ENCODE results near the gene FCHO2. TPM values are rescaled to one million over a fixed set of nuclear protein-coding genes. Genes with fewer than 3 reads are reported as not detected.

FCHO2 gene
- total and polyA plus RNA-seq, 2 donors (not counting 3 experiments of a cell fraction or from before 2014, with no cell fraction given): 12.0 to 25.2 TPM

- intact Hi-C loops (cut with micrococcal nuclease): no loop called here
- CTCF ChIA-PET: interaction anchor here (1.0 to 1.4 kb wide), 2 partner anchors 15 to 40 kb away, joined by 5 to 6 read pairs; no protein-coding TSS in a partner anchor
Observed at GRCh38 chr5:73130811-73131210, 175.0 kb downstream of the FCHO2 start.

More at GRCh38 chr5:73130811-73131210, 175.0 kb downstream of the FCHO2 start:
- H3K4me3 ChIP-seq (replicated peaks in 1 of 3; ENCODE audit: insufficient read depth in 1 of 3, low read depth in 1 of 3, low read length in 3 of 3): no peak overlapping the region
- no peaks in the 10 kb centered on the region for H4K20me1 ChIP-seq (replicated peaks; ENCODE audit: control insufficient read depth, extremely low read depth, insufficient read depth, low read length)
- no peaks in the 10 kb centered on the region for H3K9me3 ChIP-seq (replicated peaks; ENCODE audit: control insufficient read depth, insufficient read depth, low read length)
- no TSS peak for BruUV-seq (replicated peaks)
- dilution Hi-C loops (cut with MboI; ENCODE audit: extremely low pct_ligation_motif_present, low sequenced_read_pairs): no loop called here
- peaks cover 1% of the 10 kb centered on the region for H3K79me2 ChIP-seq (ENCODE audit: control insufficient read depth, insufficient read depth, low read length)
- H3K4me1 ChIP-seq (ENCODE audit: control insufficient read depth, extremely low read depth, insufficient read depth, low read length): no peaks in the 10 kb centered on the region
- DNase-seq (ENCODE audit: low read depth, low spot score) (no peak), FAIRE-seq (no peak)
- H3K4me2 ChIP-seq (ENCODE audit: insufficient read depth, low read length): no peak overlapping the region
- TF ChIP-seq, protein P1, sequence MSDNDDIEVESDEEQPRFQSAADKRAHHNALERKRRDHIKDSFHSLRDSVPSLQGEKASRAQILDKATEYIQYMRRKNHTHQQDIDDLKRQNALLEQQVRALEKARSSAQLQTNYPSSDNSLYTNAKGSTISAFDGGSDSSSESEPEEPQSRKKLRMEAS (IDR thresholded peaks at IDR 0.05; ENCODE audit: insufficient read depth, insufficient read length): no peak
- no peak for TF ChIP-seq JUN (IDR thresholded peaks at IDR 0.05; ENCODE audit: borderline replicate concordance, insufficient read depth, insufficient read length, low read depth)
- no peak for TF ChIP-seq POLR2AphosphoS5 (IDR thresholded peaks at IDR 0.05; ENCODE audit: insufficient read depth, low read depth, low read length)
- TF ChIP-seq GATA2 (IDR thresholded peaks at IDR 0.05; ENCODE audit: insufficient read depth, insufficient read length, low read depth, low read length): no peak
- no peak for TF ChIP-seq MYC (IDR thresholded peaks at IDR 0.05; ENCODE audit: low read depth, low read length)
- TF ChIP-seq, protein P2, sequence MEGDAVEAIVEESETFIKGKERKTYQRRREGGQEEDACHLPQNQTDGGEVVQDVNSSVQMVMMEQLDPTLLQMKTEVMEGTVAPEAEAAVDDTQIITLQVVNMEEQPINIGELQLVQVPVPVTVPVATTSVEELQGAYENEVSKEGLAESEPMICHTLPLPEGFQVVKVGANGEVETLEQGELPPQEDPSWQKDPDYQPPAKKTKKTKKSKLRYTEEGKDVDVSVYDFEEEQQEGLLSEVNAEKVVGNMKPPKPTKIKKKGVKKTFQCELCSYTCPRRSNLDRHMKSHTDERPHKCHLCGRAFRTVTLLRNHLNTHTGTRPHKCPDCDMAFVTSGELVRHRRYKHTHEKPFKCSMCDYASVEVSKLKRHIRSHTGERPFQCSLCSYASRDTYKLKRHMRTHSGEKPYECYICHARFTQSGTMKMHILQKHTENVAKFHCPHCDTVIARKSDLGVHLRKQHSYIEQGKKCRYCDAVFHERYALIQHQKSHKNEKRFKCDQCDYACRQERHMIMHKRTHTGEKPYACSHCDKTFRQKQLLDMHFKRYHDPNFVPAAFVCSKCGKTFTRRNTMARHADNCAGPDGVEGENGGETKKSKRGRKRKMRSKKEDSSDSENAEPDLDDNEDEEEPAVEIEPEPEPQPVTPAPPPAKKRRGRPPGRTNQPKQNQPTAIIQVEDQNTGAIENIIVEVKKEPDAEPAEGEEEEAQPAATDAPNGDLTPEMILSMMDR (IDR thresholded peaks at IDR 0.05; ENCODE audit: extremely low read depth in 1 of 2, insufficient read depth in 1 of 2, low read depth in 1 of 2, low read length in 2 of 2): no peak
- no peak overlapping the region for H2AFZ ChIP-seq (ENCODE audit: low read depth, low read length)
- no peaks in the 10 kb centered on the region for H3K36me3 ChIP-seq (ENCODE audit: control insufficient read depth in 2 of 2, extremely low read depth in 1 of 2, insufficient read depth in 2 of 2, low read length in 2 of 2)
- no peak overlapping the region for H3K9ac ChIP-seq (replicated peaks; ENCODE audit: extremely low read depth, insufficient read depth, low read length)
- no peaks in the 10 kb centered on the region for H3K27me3 ChIP-seq (ENCODE audit: control insufficient read depth in 2 of 2, insufficient read depth in 2 of 2, low read length in 2 of 2)
- H3K9me1 ChIP-seq (replicated peaks; ENCODE audit: control insufficient read depth, extremely low read depth, insufficient read depth, low read length): no peaks in the 10 kb centered on the region
- POLR2A ChIA-PET: no interaction called here
- no peak overlapping the region for H3K27ac ChIP-seq (ENCODE audit: insufficient read depth, low read depth, low read length)
